Cardiac muscle cell (in vitro differentiated cells and primary cell): ENCODE results near the gene COL4A2. TPM values are rescaled to one million over a fixed set of nuclear protein-coding genes. Genes with fewer than 3 reads are reported as not detected.

ENCODE experiments used
- DNase-seq, 2 donors: peaks; one replicate each; pipeline versions ENCODE4 v3.0.0 to v3.0.0-alpha.2; 2010 to 2017; ENCODE audit warnings: low read depth in 1 of 2, low spot score in 1 of 2
- H3K27ac ChIP-seq: fragments of 200-600 bp; sonication (generic); 2 replicates; pipeline ENCODE4 v1.5.1; 2016
- H3K27me3 ChIP-seq: fragments of 200-600 bp; sonication (generic); 2 replicates; pipeline ENCODE4 v1.6.0; 2016; ENCODE audit warnings: control low read depth
- H3K36me3 ChIP-seq: fragments of 200-600 bp; sonication (generic); 2 replicates; pipeline ENCODE4 v1.5.1; 2016; ENCODE audit warnings: control low read depth
- H3K4me1 ChIP-seq: fragments of 200-600 bp; sonication (generic); 2 replicates; pipeline ENCODE4 v1.8.1; 2017; ENCODE audit warnings: low read depth, mild to moderate bottlenecking, mixed run types
- H3K4me3 ChIP-seq: fragments of 200-600 bp; sonication (generic); 2 replicates; pipeline ENCODE4 v1.5.1; 2016; ENCODE audit warnings: mild to moderate bottlenecking
- H3K9me3 ChIP-seq: fragments of 200-600 bp; sonication (generic); 2 replicates; pipeline ENCODE4 v1.5.1; 2017; ENCODE audit warnings: low read depth, mild to moderate bottlenecking, control low read depth
- polyA plus RNA-seq: library from polyadenylated mRNA; unstranded; fragments of >200 nt; fragmentation: Nextera tagmentation; extraction: Ambion mirVana; gene quantifications from 2 replicates; pipeline ENCODE4 v1.2.1, GENCODE V29; 2016
- total RNA-seq: library from RNA; depleted of rRNA; stranded (reverse); fragments of >200 nt; gene quantifications from 2 replicates; pipeline ENCODE4 v1.2.3, GENCODE V29; 2016
- TF ChIP-seq, protein P1 (sequence below): IDR thresholded peaks from 2 replicates; pipeline ENCODE4 v1.5.1; 2012; ENCODE audit warnings: low read depth, mild to moderate bottlenecking, low read length

The COL4A2 gene
- total and polyA plus RNA-seq, 2 experiments from 2014 or later, result 184 to 516 TPM

GRCh38 chr13:110353339-110353977, 46.4 kb downstream of the COL4A2 start:
- Histone ChIP-seq H3K27me3 (no peaks in the 10 kb centered on the region), H3K4me3 (no peak overlapping the region), H3K4me1 (peaks cover 25% of the 10 kb centered on the region), H3K9me3 (no peaks in the 10 kb centered on the region), H3K27ac (no peak overlapping the region), H3K36me3 (no peaks in the 10 kb centered on the region)
- DNase-seq, result no peak
- TF ChIP-seq, protein P1, sequence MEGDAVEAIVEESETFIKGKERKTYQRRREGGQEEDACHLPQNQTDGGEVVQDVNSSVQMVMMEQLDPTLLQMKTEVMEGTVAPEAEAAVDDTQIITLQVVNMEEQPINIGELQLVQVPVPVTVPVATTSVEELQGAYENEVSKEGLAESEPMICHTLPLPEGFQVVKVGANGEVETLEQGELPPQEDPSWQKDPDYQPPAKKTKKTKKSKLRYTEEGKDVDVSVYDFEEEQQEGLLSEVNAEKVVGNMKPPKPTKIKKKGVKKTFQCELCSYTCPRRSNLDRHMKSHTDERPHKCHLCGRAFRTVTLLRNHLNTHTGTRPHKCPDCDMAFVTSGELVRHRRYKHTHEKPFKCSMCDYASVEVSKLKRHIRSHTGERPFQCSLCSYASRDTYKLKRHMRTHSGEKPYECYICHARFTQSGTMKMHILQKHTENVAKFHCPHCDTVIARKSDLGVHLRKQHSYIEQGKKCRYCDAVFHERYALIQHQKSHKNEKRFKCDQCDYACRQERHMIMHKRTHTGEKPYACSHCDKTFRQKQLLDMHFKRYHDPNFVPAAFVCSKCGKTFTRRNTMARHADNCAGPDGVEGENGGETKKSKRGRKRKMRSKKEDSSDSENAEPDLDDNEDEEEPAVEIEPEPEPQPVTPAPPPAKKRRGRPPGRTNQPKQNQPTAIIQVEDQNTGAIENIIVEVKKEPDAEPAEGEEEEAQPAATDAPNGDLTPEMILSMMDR, result no peak

DNA sequence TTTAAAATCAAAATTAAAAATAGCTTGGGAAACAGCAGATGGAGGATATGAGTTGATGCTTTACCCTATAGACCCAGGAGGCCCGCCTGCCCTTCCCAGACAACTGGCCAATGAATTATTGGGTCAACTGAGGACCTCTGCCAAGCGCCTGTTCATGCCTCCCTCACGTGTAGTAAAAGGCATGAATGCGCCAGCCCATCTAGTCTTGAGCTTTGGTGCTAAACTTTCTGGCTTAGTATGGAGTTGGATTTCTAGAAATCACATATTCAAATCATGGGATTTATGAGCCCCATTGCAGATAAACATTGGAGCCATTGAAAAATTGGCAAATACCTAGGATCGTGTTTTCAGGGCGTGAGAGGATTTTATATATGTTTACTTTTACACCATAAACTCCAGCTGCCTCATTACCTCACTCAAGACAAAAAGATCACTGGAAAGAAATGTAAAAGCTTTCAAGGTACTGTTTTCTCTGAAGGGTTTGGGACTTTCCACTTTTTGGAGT, 47.1 kb downstream of the COL4A2 start:
- no peak for DNase-seq
- TF ChIP-seq, protein P1, result no peak
- H3K27ac ChIP-seq, result no peak overlapping the region
- H3K36me3 ChIP-seq, result no peaks in the 10 kb centered on the region
- peaks cover 28% of the 10 kb centered on the region for H3K4me1 ChIP-seq
- no peaks in the 10 kb centered on the region for H3K27me3 ChIP-seq
- no peaks in the 10 kb centered on the region for H3K9me3 ChIP-seq
- H3K4me3 ChIP-seq, result no peak overlapping the region

GRCh38 chr13:110354715-110355473, 47.8 kb downstream of the COL4A2 start:
- peaks cover 31% of the 10 kb centered on the region for H3K4me1 ChIP-seq
- H3K36me3 ChIP-seq, result no peaks in the 10 kb centered on the region
- TF ChIP-seq, protein P1, result no peak
- no peak overlapping the region for H3K4me3 ChIP-seq
- H3K27ac ChIP-seq, result peak overlapping the region; percentile 6
- DNase-seq, result no peak
- no peaks in the 10 kb centered on the region for H3K9me3 ChIP-seq
- H3K27me3 ChIP-seq, result no peaks in the 10 kb centered on the region

DNA sequence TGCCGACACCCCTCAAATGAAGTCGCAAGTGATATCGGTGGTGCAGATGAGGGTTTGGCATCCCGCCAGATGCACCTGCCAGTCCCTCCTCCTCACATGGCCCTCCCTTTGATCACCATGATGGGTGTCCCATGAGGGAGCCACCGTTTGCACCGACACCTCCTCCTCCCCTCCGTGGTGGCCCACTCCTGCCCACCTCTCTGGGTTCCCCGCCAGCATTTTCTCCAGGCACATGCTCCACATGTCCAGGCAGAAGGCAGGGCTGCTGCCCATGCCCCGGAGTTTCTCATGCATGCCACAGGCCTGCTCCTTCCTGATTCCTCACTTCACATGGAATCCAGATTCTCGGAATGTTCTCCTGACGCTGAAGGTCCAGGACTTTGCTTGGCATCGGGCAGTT, 49.3 kb downstream of the COL4A2 start:
- Histone ChIP-seq H3K36me3 (no peaks in the 10 kb centered on the region), H3K4me3 (no peak overlapping the region), H3K4me1 (peaks cover 33% of the 10 kb centered on the region), H3K27me3 (no peaks in the 10 kb centered on the region), H3K9me3 (no peaks in the 10 kb centered on the region), H3K27ac (no peak overlapping the region)
- TF ChIP-seq, protein P1, result no peak
- no peak for DNase-seq

- TF ChIP-seq, protein P1, result no peak
- DNase-seq, result no peak
- Histone ChIP-seq H3K36me3 (no peaks in the 10 kb centered on the region), H3K27ac (no peak overlapping the region), H3K27me3 (no peaks in the 10 kb centered on the region), H3K4me3 (no peak overlapping the region), H3K9me3 (no peaks in the 10 kb centered on the region), H3K4me1 (peaks cover 48% of the 10 kb centered on the region)
Measured at GRCh38 chr13:110358381-110358780, 51.3 kb downstream of the COL4A2 start.
